SK-N-SH (cell line): ENCODE data around the gene AZIN2. TPM values are rescaled to one million over a fixed set of nuclear protein-coding genes. Genes with fewer than 3 reads are reported as not detected.
"Not testable (repeated sequence)": the region's sequence is repeated elsewhere in the genome, so short reads cannot be mapped to it uniquely, and the experiment has no call there.

Experiments
- CTCF ChIA-PET: fragments of 300-600, 350-600 bp; formaldehyde crosslinking; extraction: SDS; loops from one replicate; lab custom pipeline; 2021; lab: Yijun Ruan, JAX
- POLR2A ChIA-PET: fragments of 350-600 bp; sonication (Branson Sonifier 250); formaldehyde crosslinking; extraction: SDS; loops from one replicate; lab custom pipeline; 2020; ENCODE audit warnings: antibody characterized with exemption, inconsistent platforms; lab: Yijun Ruan, JAX
- DNase-seq: peaks from one replicate; pipeline ENCODE4 v3.0.0; 2012
- H2AFZ ChIP-seq: fragments of 200-600 bp; sonication (generic); 2 replicates; pipeline ENCODE4 v1.8.1; 2016; ENCODE audit warnings: antibody characterized with exemption, mild to moderate bottlenecking, low read depth
- H3F3A ChIP-seq: fragments of 200-600 bp; sonication (generic); replicated peaks from 2 replicates; pipeline ENCODE3; 2016; ENCODE audit warnings: antibody characterized with exemption, mild to moderate bottlenecking; ENCODE audit not compliant: insufficient read depth
- H3K27ac ChIP-seq, 2 experiments: fragments of 200-500 bp in 1 of 2; fragments of 200-600 bp in 1 of 2; sonication (Bioruptor generic) in 1 of 2; sonication (generic), shearing (Covaris generic) in 1 of 2; 2 replicates each; pipeline versions ENCODE4 v1.5.1 to v1.6.1; 2014 to 2016; ENCODE audit warnings: low read depth in 2 of 2, inconsistent platforms in 1 of 2, low read length in 1 of 2, mild to moderate bottlenecking in 1 of 2, mixed read lengths in 1 of 2
- H3K27me3 ChIP-seq: fragments of 200-600 bp; sonication (generic), shearing (Covaris generic); 2 replicates; pipeline ENCODE4 v1.6.1; 2016; ENCODE audit warnings: mixed run types; ENCODE audit not compliant: insufficient read depth
- H3K36me3 ChIP-seq, 2 experiments: fragments of 200-500 bp in 1 of 2; fragments of 200-600 bp in 1 of 2; sonication (Bioruptor generic) in 1 of 2; sonication (generic) in 1 of 2; replicated peaks in 1 of 2; 2 replicates each; pipeline versions ENCODE3 to v1.5.1; 2014 to 2016; ENCODE audit warnings: low read length in 1 of 2, mild to moderate bottlenecking in 1 of 2; ENCODE audit not compliant: insufficient read depth in 2 of 2, control insufficient read depth in 1 of 2
- H3K4me1 ChIP-seq, 2 experiments: fragments of 200-500 bp in 1 of 2; fragments of 200-600 bp in 1 of 2; sonication (Bioruptor generic) in 1 of 2; sonication (generic), shearing (Covaris generic) in 1 of 2; 2 replicates each; pipeline versions ENCODE4 v1.5.1 to v1.6.1; 2014 to 2016; ENCODE audit warnings: low read depth in 1 of 2, low read length in 1 of 2, mixed run types in 1 of 2; ENCODE audit not compliant: insufficient read depth in 2 of 2, control insufficient read depth in 1 of 2
- H3K4me2 ChIP-seq: fragments of 200-600 bp; sonication (generic), shearing (Covaris generic); 2 replicates; pipeline ENCODE4 v1.6.1; 2017; ENCODE audit warnings: mixed run types
- H3K4me3 ChIP-seq, 2 experiments: fragments of 200-500 bp in 1 of 2; fragments of 200-600 bp in 1 of 2; sonication (Bioruptor generic) in 1 of 2; sonication (generic), shearing (Covaris generic) in 1 of 2; 2 replicates each; pipeline versions ENCODE4 v1.5.1 to v1.8.1; 2014 to 2016; ENCODE audit warnings: low read depth in 2 of 2, inconsistent platforms in 1 of 2, low read length in 1 of 2, mild to moderate bottlenecking in 1 of 2, mixed read lengths in 1 of 2, moderate library complexity in 1 of 2
- H3K79me2 ChIP-seq: fragments of 200-600 bp; sonication (generic); 2 replicates; pipeline ENCODE4 v1.8.1; 2017; ENCODE audit warnings: mild to moderate bottlenecking; ENCODE audit not compliant: insufficient read depth
- H3K9ac ChIP-seq: fragments of 200-600 bp; sonication (generic); 2 replicates; pipeline ENCODE4 v1.6.1; 2017; ENCODE audit warnings: mixed run types
- H3K9me2 ChIP-seq: fragments of 200-600 bp; sonication (generic); 2 replicates; pipeline ENCODE4 v1.6.1; 2017; ENCODE audit warnings: mixed run types
- H3K9me3 ChIP-seq: fragments of 200-600 bp; sonication (generic); 2 replicates; pipeline ENCODE4 v1.6.1; 2017; ENCODE audit warnings: mixed run types, mild to moderate bottlenecking, moderate library complexity
- H4K20me1 ChIP-seq: fragments of 200-600 bp; sonication (generic); 2 replicates; pipeline ENCODE4 v1.6.1; 2017; ENCODE audit warnings: mild to moderate bottlenecking, mixed run types; ENCODE audit not compliant: insufficient read depth
- CHD2 ChIP-seq: fragments of 150-350 bp; IDR thresholded peaks from 2 replicates; pipeline ENCODE4 v1.6.1; 2018; ENCODE audit warnings: low read length; ENCODE audit not compliant: partially characterized antibody
- ELF1 ChIP-seq: IDR thresholded peaks from 2 replicates; pipeline ENCODE4 v1.4.0; 2012
- FOXM1 ChIP-seq: IDR thresholded peaks from 2 replicates; pipeline ENCODE4 v1.4.0; 2012; ENCODE audit warnings: low read depth, mild to moderate bottlenecking
- GABPA ChIP-seq: IDR thresholded peaks from 2 replicates; pipeline ENCODE4 v1.4.0; 2012; ENCODE audit warnings: low read depth, mild to moderate bottlenecking
- GATA2 ChIP-seq: sonication (generic); formaldehyde crosslinking; IDR thresholded peaks from 2 replicates; pipeline ENCODE4 v1.5.0; 2020; ENCODE audit warnings: mild to moderate bottlenecking, missing genetic modification reagents
- JUND ChIP-seq: IDR thresholded peaks from 2 replicates; pipeline ENCODE4 v1.4.0; 2012
- NFIC ChIP-seq: IDR thresholded peaks from 2 replicates; pipeline ENCODE4 v1.4.0; 2012; ENCODE audit warnings: borderline replicate concordance
- NRF1 ChIP-seq: IDR thresholded peaks from 2 replicates; pipeline ENCODE4 v1.6.1; 2012; ENCODE audit warnings: low read depth, mild to moderate bottlenecking, low read length
- RXRA ChIP-seq: IDR thresholded peaks from 2 replicates; pipeline ENCODE4 v1.4.0; 2012; ENCODE audit warnings: low read depth, mild to moderate bottlenecking, borderline replicate concordance
- SIN3A ChIP-seq: IDR thresholded peaks from 2 replicates; pipeline ENCODE4 v1.6.1; 2012; ENCODE audit warnings: low read depth, mild to moderate bottlenecking, low read length, moderate library complexity, borderline replicate concordance
- TAF1 ChIP-seq: IDR thresholded peaks from 2 replicates; pipeline ENCODE4 v1.6.1; 2012; ENCODE audit warnings: low read depth, mild to moderate bottlenecking, low read length, moderate library complexity, borderline replicate concordance
- TEAD4 ChIP-seq: IDR thresholded peaks from 2 replicates; pipeline ENCODE4 v1.4.0; 2012; ENCODE audit warnings: mild to moderate bottlenecking, borderline replicate concordance; ENCODE audit not compliant: insufficient read depth
- WGBS: methylation state at CpG from one replicate; pipeline ENCODE4 v1.1.6; 2017; ENCODE audit warnings: low lambda C conversion rate; 5-methylcytosine and 5-hydroxymethylcytosine counted together
- polyA plus RNA-seq, 3 experiments: library from polyadenylated mRNA; depleted of rRNA; stranded (reverse); fragments of >200 nt; gene quantifications; 2 replicates each; pipeline ENCODE4 v1.2.3, GENCODE V29; 2012
- TF ChIP-seq, protein P1 (sequence below): IDR thresholded peaks from 2 replicates; pipeline ENCODE4; 2012
- TF ChIP-seq, protein P2 (sequence below): IDR thresholded peaks from 2 replicates; pipeline ENCODE4 v1.4.0; 2012; ENCODE audit warnings: low read depth, borderline replicate concordance
- TF ChIP-seq, protein P3 (sequence below): IDR thresholded peaks from 2 replicates; pipeline ENCODE4 v1.4.0; 2012; ENCODE audit warnings: low read depth, borderline replicate concordance
- TF ChIP-seq, protein P4 (sequence below): fragments of 150-350 bp; IDR thresholded peaks from 2 replicates; pipeline ENCODE4 v1.6.1; 2017; ENCODE audit warnings: antibody characterized with exemption, low read length, low read depth, borderline replicate concordance
- TF ChIP-seq, protein P5 (sequence below): fragments of 200-600 bp; sonication (generic); IDR thresholded peaks from 2 replicates; pipeline ENCODE4 v1.6.1; 2017; ENCODE audit warnings: antibody characterized with exemption, mild to moderate bottlenecking, moderate library complexity
- TF ChIP-seq, protein P6 (sequence below): IDR thresholded peaks from 2 replicates; pipeline ENCODE4 v1.6.1; 2012; ENCODE audit warnings: mild to moderate bottlenecking, low read depth, low read length, moderate library complexity
- TF ChIP-seq, protein P7 (sequence below): IDR thresholded peaks from 2 replicates; pipeline ENCODE4 v1.4.0; 2012; ENCODE audit warnings: low read depth

AZIN2 gene
- polyA plus RNA-seq, 1 of the 3 experiments (the other 2 are of a cell fraction) = 17.8 TPM

DNA sequence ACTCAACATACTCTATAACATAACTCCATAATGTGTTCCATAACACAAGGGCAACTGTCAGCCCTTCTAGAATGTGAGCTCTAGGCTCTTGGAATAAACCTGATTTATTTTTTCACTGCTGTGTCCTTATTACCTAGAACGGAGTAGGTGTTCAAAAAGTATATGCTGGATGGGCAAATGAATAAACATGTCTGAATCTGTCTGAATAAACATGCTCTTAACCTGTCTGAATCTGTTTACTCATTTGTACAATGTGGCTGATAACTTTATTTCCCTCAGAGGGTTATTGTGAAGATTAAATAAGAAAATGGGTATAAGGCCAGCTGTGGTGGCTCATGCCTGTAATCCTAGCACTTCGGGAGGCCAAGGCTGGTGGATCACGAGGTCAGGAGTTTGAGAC lies 42.3 kb downstream of the AZIN2 start:
- POLR2A ChIA-PET = no interaction called here
- 68% methylated on average over 3 of the region's 3 CpGs for WGBS
- Histone ChIP-seq H3K27ac (no peak overlapping the region), H3K4me3 (no peak overlapping the region), H3K9ac (no peak overlapping the region), H3K9me3 (no peaks in the 10 kb centered on the region), H3K4me1 (peaks cover 2 to 11% of the 10 kb centered on the region in 2 experiments; a peak in 3 of 4 replicates), H3F3A (peaks cover 5% of the 10 kb centered on the region), H3K4me2 (no peak overlapping the region), H3K27me3 (no peaks in the 10 kb centered on the region), H3K36me3 (no peaks in the 10 kb centered on the region), H3K9me2 (no peaks in the 10 kb centered on the region), H3K79me2 (peaks cover 16% of the 10 kb centered on the region), H2AFZ (no peak overlapping the region), H4K20me1 (no peaks in the 10 kb centered on the region)
- TF ChIP-seq ELF1 (no peak), FOXM1 (no peak), RXRA (no peak), NRF1 (no peak), JUND (no peak), SIN3A (no peak), CHD2 (no peak), NFIC (no peak), GABPA (no peak), TAF1 (no peak), TEAD4 (no peak), GATA2 (no peak)
- TF ChIP-seq, protein P1, sequence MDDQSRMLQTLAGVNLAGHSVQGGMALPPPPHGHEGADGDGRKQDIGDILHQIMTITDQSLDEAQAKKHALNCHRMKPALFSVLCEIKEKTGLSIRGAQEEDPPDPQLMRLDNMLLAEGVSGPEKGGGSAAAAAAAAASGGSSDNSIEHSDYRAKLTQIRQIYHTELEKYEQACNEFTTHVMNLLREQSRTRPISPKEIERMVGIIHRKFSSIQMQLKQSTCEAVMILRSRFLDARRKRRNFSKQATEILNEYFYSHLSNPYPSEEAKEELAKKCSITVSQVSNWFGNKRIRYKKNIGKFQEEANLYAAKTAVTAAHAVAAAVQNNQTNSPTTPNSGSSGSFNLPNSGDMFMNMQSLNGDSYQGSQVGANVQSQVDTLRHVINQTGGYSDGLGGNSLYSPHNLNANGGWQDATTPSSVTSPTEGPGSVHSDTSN = no peak
- TF ChIP-seq, protein P2, sequence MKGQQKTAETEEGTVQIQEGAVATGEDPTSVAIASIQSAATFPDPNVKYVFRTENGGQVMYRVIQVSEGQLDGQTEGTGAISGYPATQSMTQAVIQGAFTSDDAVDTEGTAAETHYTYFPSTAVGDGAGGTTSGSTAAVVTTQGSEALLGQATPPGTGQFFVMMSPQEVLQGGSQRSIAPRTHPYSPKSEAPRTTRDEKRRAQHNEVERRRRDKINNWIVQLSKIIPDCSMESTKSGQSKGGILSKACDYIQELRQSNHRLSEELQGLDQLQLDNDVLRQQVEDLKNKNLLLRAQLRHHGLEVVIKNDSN = no peak
- TF ChIP-seq, protein P3, sequence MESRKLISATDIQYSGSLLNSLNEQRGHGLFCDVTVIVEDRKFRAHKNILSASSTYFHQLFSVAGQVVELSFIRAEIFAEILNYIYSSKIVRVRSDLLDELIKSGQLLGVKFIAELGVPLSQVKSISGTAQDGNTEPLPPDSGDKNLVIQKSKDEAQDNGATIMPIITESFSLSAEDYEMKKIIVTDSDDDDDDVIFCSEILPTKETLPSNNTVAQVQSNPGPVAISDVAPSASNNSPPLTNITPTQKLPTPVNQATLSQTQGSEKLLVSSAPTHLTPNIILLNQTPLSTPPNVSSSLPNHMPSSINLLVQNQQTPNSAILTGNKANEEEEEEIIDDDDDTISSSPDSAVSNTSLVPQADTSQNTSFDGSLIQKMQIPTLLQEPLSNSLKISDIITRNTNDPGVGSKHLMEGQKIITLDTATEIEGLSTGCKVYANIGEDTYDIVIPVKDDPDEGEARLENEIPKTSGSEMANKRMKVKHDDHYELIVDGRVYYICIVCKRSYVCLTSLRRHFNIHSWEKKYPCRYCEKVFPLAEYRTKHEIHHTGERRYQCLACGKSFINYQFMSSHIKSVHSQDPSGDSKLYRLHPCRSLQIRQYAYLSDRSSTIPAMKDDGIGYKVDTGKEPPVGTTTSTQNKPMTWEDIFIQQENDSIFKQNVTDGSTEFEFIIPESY = no peak
- TF ChIP-seq, protein P4, sequence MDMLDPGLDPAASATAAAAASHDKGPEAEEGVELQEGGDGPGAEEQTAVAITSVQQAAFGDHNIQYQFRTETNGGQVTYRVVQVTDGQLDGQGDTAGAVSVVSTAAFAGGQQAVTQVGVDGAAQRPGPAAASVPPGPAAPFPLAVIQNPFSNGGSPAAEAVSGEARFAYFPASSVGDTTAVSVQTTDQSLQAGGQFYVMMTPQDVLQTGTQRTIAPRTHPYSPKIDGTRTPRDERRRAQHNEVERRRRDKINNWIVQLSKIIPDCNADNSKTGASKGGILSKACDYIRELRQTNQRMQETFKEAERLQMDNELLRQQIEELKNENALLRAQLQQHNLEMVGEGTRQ = no peak
- TF ChIP-seq, protein P5, sequence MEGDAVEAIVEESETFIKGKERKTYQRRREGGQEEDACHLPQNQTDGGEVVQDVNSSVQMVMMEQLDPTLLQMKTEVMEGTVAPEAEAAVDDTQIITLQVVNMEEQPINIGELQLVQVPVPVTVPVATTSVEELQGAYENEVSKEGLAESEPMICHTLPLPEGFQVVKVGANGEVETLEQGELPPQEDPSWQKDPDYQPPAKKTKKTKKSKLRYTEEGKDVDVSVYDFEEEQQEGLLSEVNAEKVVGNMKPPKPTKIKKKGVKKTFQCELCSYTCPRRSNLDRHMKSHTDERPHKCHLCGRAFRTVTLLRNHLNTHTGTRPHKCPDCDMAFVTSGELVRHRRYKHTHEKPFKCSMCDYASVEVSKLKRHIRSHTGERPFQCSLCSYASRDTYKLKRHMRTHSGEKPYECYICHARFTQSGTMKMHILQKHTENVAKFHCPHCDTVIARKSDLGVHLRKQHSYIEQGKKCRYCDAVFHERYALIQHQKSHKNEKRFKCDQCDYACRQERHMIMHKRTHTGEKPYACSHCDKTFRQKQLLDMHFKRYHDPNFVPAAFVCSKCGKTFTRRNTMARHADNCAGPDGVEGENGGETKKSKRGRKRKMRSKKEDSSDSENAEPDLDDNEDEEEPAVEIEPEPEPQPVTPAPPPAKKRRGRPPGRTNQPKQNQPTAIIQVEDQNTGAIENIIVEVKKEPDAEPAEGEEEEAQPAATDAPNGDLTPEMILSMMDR = no peak
- TF ChIP-seq, protein P6, sequence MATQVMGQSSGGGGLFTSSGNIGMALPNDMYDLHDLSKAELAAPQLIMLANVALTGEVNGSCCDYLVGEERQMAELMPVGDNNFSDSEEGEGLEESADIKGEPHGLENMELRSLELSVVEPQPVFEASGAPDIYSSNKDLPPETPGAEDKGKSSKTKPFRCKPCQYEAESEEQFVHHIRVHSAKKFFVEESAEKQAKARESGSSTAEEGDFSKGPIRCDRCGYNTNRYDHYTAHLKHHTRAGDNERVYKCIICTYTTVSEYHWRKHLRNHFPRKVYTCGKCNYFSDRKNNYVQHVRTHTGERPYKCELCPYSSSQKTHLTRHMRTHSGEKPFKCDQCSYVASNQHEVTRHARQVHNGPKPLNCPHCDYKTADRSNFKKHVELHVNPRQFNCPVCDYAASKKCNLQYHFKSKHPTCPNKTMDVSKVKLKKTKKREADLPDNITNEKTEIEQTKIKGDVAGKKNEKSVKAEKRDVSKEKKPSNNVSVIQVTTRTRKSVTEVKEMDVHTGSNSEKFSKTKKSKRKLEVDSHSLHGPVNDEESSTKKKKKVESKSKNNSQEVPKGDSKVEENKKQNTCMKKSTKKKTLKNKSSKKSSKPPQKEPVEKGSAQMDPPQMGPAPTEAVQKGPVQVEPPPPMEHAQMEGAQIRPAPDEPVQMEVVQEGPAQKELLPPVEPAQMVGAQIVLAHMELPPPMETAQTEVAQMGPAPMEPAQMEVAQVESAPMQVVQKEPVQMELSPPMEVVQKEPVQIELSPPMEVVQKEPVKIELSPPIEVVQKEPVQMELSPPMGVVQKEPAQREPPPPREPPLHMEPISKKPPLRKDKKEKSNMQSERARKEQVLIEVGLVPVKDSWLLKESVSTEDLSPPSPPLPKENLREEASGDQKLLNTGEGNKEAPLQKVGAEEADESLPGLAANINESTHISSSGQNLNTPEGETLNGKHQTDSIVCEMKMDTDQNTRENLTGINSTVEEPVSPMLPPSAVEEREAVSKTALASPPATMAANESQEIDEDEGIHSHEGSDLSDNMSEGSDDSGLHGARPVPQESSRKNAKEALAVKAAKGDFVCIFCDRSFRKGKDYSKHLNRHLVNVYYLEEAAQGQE = no peak
- TF ChIP-seq, protein P7, sequence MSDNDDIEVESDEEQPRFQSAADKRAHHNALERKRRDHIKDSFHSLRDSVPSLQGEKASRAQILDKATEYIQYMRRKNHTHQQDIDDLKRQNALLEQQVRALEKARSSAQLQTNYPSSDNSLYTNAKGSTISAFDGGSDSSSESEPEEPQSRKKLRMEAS = no peak
- DNase-seq = no peak
- CTCF ChIA-PET = interaction anchor here (0.9 to 2.7 kb wide), 3 partner anchors 10 to 247 kb away, joined by 3 to 9 read pairs (median 3); no protein-coding TSS in a partner anchor

DNA sequence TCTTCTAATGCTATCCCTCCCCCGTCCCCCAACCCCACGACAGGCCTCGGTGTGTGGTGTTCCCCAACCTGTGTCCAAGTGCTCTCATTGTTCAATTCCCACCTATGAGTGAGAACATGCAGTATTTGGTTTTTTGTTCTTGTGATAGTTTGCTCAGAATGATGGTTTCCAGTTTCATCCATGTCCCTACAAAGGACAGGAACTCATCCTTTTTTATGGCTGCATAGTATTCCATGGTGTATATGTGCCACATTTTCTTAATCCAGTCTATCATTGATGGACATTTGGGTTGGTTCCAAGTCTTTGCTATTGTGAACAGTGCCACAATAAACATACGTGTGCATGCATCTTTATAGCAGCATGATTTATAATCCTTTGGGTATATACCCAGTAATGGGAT lies 43.7 kb downstream of the AZIN2 start:
- DNase-seq, H3K4me3 ChIP-seq, H3K27ac ChIP-seq, H4K20me1 ChIP-seq, H2AFZ ChIP-seq, H3K27me3 ChIP-seq, H3K9me3 ChIP-seq, H3K9ac ChIP-seq, H3F3A ChIP-seq, POLR2A ChIA-PET, H3K36me3 ChIP-seq, H3K9me2 ChIP-seq, H3K4me2 ChIP-seq: not testable (repeated sequence)
- peaks cover 21% of the 10 kb centered on the region for H3K79me2 ChIP-seq
- CTCF ChIA-PET = interaction anchor here (1.0 to 4.0 kb wide), 3 partner anchors 9 to 267 kb away, joined by 3 to 18 read pairs (median 3); no protein-coding TSS in a partner anchor
- WGBS = 100% methylated on average over 4 of the region's 4 CpGs
- H3K4me1 ChIP-seq = peaks cover 12 to 16% of the 10 kb centered on the region in 2 experiments
